DOHH2 (cell line): ENCODE measurements around the gene RLN3.
"Not testable (repeated sequence)": the region's sequence is repeated elsewhere in the genome, so short reads cannot be mapped to it uniquely, and the experiment has no call there.

Experiments used
- H3F3A ChIP-seq: fragments of 200-600 bp; sonication (generic), shearing (Covaris generic); 2 replicates; pipeline ENCODE4 v1.6.0; 2016; ENCODE audit warnings: antibody characterized with exemption, mild to moderate bottlenecking; ENCODE audit not compliant: control insufficient read depth, insufficient read depth
- H3K27ac ChIP-seq: fragments of 200-600 bp; sonication (generic); 2 replicates; pipeline ENCODE4 v1.5.1; 2014; ENCODE audit warnings: low read depth, mild to moderate bottlenecking, low read length, moderate library complexity
- H3K27me3 ChIP-seq: fragments of 200-600 bp; sonication (generic); 2 replicates; pipeline ENCODE4 v1.6.1; 2014; ENCODE audit warnings: mild to moderate bottlenecking, low read length, mixed read lengths; ENCODE audit not compliant: control insufficient read depth
- H3K36me3 ChIP-seq: fragments of 200-600 bp; sonication (generic); 2 replicates; pipeline ENCODE4 v1.6.1; 2014; ENCODE audit warnings: mild to moderate bottlenecking, low read length, moderate library complexity, mixed read lengths; ENCODE audit not compliant: control insufficient read depth
- H3K4me1 ChIP-seq: fragments of 200-600 bp; sonication (generic); 2 replicates; pipeline ENCODE4 v1.6.1; 2014; ENCODE audit warnings: mild to moderate bottlenecking, low read length, mixed read lengths; ENCODE audit not compliant: control insufficient read depth
- H3K4me2 ChIP-seq: fragments of 200-600 bp; sonication (generic); 2 replicates; pipeline ENCODE4 v1.6.0; 2014; ENCODE audit warnings: mild to moderate bottlenecking, low read length, moderate library complexity
- H3K4me3 ChIP-seq: fragments of 200-600 bp; sonication (generic); 2 replicates; pipeline ENCODE4 v1.5.1; 2014; ENCODE audit warnings: mild to moderate bottlenecking, low read length, mixed read lengths
- H3K79me2 ChIP-seq: fragments of 200-600 bp; sonication (generic); 2 replicates; pipeline ENCODE4 v1.6.1; 2014; ENCODE audit warnings: mild to moderate bottlenecking, low read length, mixed read lengths; ENCODE audit not compliant: control insufficient read depth
- H3K9me2 ChIP-seq: fragments of 200-600 bp; sonication (generic); replicated peaks from 2 replicates; pipeline ENCODE4 v1.6.1; 2014; ENCODE audit warnings: mild to moderate bottlenecking, low read length, mixed read lengths; ENCODE audit not compliant: control insufficient read depth
- H3K9me3 ChIP-seq: fragments of 200-600 bp; sonication (generic); 2 replicates; pipeline ENCODE4 v1.6.1; 2014; ENCODE audit warnings: antibody characterized with exemption, low read length, mixed read lengths; ENCODE audit not compliant: control insufficient read depth, insufficient read depth
- H4K20me1 ChIP-seq: fragments of 200-600 bp; sonication (generic); 2 replicates; pipeline ENCODE4 v1.6.0; 2014; ENCODE audit warnings: low read depth, mild to moderate bottlenecking, antibody characterized with exemption, low read length, moderate library complexity; ENCODE audit not compliant: control insufficient read depth, insufficient read depth
- CTCF ChIP-seq: fragments of 200-600 bp; sonication (generic); IDR thresholded peaks from one replicate; pipeline ENCODE4 v1.5.1; 2014; ENCODE audit warnings: antibody characterized with exemption, mild to moderate bottlenecking, low read depth, low read length; ENCODE audit not compliant: poor library complexity, severe bottlenecking
- EZH2phosphoT487 ChIP-seq: fragments of 200-600 bp; sonication (generic); IDR thresholded peaks from 2 replicates; pipeline ENCODE4 v1.6.1; 2017; ENCODE audit warnings: borderline replicate concordance, mild to moderate bottlenecking, antibody characterized with exemption, low read length, moderate library complexity, mixed read lengths

Gene RLN3

DNA sequence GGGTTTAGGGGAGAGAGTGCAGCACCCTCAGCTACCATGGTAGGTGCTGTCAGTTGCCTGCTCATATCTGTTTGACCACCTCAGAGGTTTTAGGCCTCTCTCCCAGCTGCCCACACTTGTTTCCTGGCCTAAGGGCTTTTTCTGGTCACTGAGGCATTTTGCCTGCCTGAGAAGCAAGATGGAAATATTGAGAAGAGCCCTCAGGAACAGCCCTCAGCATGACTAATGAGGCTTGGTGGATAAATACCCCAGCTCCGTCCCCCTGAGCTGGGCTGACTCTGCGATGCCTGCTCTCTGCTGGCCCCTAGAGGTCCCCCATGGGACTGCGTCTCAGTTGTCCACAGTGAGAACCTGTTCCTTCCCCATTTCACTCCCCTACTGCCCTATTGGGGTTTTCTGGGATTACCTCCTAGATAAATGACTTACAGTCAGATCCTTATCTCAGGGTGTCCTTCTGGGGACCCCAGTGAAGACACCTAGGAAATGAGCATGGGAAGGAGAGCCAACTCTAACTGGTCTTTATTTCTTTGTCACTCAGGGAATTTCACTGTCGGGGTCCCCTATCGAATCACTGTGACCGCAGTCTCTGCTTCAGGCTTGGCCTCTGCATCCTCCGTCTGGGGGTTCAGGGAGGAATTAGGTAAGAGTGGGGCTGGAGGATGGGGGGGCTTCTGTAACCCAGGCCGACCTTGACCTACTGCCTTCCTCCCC, 20.6 kb downstream of the RLN3 start:
- no peak overlapping the region for H3K4me3 ChIP-seq
- no peak for TF ChIP-seq EZH2phosphoT487
- TF ChIP-seq CTCF: peak; percentile 96
- peaks cover 13% of the 10 kb centered on the region for H3K36me3 ChIP-seq
- no peaks in the 10 kb centered on the region for H3K27me3 ChIP-seq
- H4K20me1 ChIP-seq: no peaks in the 10 kb centered on the region
- no peaks in the 10 kb centered on the region for H3F3A ChIP-seq
- H3K9me2 ChIP-seq: no peaks in the 10 kb centered on the region
- H3K4me1 ChIP-seq: no peaks in the 10 kb centered on the region
- H3K27ac ChIP-seq: no peak overlapping the region
- H3K9me3 ChIP-seq: peaks cover 3% of the 10 kb centered on the region; the same call in 1 of the 2 replicates
- H3K4me2 ChIP-seq: no peak overlapping the region
- H3K79me2 ChIP-seq: no peaks in the 10 kb centered on the region

DNA sequence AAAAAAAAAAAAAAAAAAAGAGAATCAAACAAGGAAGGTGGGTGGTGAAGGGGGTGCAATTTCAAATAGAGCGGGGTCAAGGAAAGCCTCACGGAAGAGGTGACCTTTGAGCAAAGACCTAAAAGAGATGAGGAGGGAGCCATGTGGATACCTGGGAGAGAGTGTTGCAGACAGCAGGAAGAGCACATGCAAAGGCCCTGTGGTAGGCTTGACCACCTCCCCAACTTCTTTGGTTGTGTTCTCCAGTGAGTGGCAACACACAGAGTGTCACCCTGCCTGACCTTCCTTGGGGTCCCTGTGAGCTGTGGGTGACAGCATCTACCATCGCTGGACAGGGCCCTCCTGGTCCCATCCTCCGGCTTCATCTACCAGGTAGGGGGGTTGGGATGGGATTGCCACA, 22.6 kb downstream of the RLN3 start:
- Histone ChIP-seq H3K9me3 (peaks cover 3% of the 10 kb centered on the region; the same call in 1 of the 2 replicates), H3K4me1 (no peaks in the 10 kb centered on the region), H3F3A (no peaks in the 10 kb centered on the region), H4K20me1 (no peaks in the 10 kb centered on the region), H3K27ac (no peak overlapping the region), H3K27me3 (no peaks in the 10 kb centered on the region), H3K36me3 (peaks cover 10% of the 10 kb centered on the region), H3K4me3 (no peak overlapping the region), H3K9me2 (no peaks in the 10 kb centered on the region), H3K4me2 (no peak overlapping the region), H3K79me2 (no peaks in the 10 kb centered on the region)
- TF ChIP-seq EZH2phosphoT487 (no peak), CTCF (no peak)

GRCh38 chr19:14050961-14051360, 23.0 kb downstream of the RLN3 start:
- not testable (repeated sequence) for H3K79me2 ChIP-seq, H3K27me3 ChIP-seq, H3K4me3 ChIP-seq, H3F3A ChIP-seq, H4K20me1 ChIP-seq, H3K27ac ChIP-seq, H3K4me1 ChIP-seq, H3K9me3 ChIP-seq, H3K9me2 ChIP-seq, H3K4me2 ChIP-seq, H3K36me3 ChIP-seq

- Histone ChIP-seq H3K36me3 (peaks cover 10% of the 10 kb centered on the region), H3K79me2 (no peaks in the 10 kb centered on the region), H4K20me1 (no peaks in the 10 kb centered on the region), H3K4me1 (no peaks in the 10 kb centered on the region), H3K4me3 (no peak overlapping the region), H3F3A (no peaks in the 10 kb centered on the region), H3K9me3 (peaks cover 3% of the 10 kb centered on the region; the same call in 1 of the 2 replicates), H3K4me2 (no peak overlapping the region), H3K27ac (no peak overlapping the region), H3K9me2 (no peaks in the 10 kb centered on the region), H3K27me3 (peaks cover 5% of the 10 kb centered on the region)
- no peak for TF ChIP-seq EZH2phosphoT487
- TF ChIP-seq CTCF: no peak
These were observed 24.0 kb downstream of the RLN3 start for GRCh38 chr19:14051980-14052379.
